ENCODE results near the gene SOX18. TPM values are rescaled to one million over a fixed set of nuclear protein-coding genes. Genes with fewer than 3 reads are reported as not detected.

The SOX18 gene
- total and polyA plus RNA-seq, 2 of the 4 experiments (the other 2 are of a cell fraction): not detected

DNA sequence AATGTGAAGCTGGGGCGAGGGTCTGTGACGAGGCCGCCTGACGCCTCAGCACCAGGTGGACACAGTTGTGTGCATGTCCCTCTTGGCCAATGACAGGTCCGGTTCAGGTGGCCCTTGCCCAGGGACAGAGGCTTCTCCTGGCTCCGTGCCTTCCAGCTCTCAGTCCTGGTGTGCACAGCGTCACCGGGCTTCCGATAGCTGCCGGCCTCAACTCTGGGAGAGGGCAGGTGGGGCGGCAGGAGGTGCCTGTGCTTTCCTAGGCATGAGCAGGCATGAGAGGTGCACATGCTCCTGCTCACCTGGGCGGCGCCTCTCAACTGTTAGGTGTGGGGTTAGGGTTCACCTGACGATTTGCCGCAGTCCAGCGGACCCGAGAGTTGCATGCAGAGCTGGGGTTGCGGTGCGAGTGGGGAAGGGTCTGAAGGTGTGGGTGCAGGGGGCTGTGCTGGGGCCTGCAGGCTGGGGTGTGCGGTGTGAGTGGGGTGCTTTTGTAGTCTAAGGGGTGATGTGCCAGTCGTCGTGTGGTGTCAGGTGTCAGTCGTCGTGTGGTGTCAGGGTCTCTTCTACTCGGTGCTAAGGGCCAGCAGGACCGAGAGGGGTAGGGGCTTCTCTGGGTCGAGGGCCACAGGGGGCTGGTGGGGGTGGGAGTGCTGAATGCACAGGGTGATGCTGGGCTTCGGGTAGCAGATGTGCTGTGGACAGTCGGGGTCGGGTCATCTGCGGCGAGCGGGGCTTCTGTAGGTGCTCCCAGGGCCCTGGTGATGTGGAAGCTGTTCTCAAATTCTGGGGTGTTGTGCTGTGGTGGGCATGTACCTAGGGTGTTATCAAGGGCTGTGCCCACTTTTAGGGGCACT lies 3.8 kb upstream of the SOX18 start:
- H2AK9ac ChIP-seq (replicated peaks; ENCODE audit: low read depth, low read length, poor library complexity): no peak overlapping the region
- H3K79me1 ChIP-seq (ENCODE audit: low read depth in 1 of 2, low read length in 2 of 2): no peaks in the 10 kb centered on the region
- ChIA-PET CTCF (no interaction called here), POLR2A (ENCODE audit: unreplicated experiment) (no interaction called here)
- H4K8ac ChIP-seq (ENCODE audit: low read depth in 2 of 2, low read length in 2 of 2): no peak overlapping the region
- no TSS peak for BruUV-seq (replicated peaks)
- H3K23ac ChIP-seq (ENCODE audit: low read depth, low read length): no peak overlapping the region
- dilution Hi-C loops (cut with HindIII; ENCODE audit: low sequenced_read_pairs, unreplicated experiment) (no loop called here), intact Hi-C loops (cut with micrococcal nuclease) (no loop called here), in situ Hi-C loops (cut with MboI; ENCODE audit: low sequenced_read_pairs) (no loop called here)
- DNase-seq (no peak), ATAC-seq (ENCODE audit: low read depth) (no peak)
- H3K9me1 ChIP-seq (ENCODE audit: insufficient read depth, low read length): no peaks in the 10 kb centered on the region
- no peak overlapping the region for H3K56ac ChIP-seq (ENCODE audit: extremely low read depth, insufficient read depth, low read length)
- H3K9me3 ChIP-seq (ENCODE audit: control insufficient read depth, insufficient read depth, low read length): no peaks in the 10 kb centered on the region
- peak overlapping the region; percentile 11 for H2AFZ ChIP-seq (replicated peaks; ENCODE audit: low read length, poor library complexity)
- H3K27ac ChIP-seq (ENCODE audit: insufficient read depth, low read length): no peak overlapping the region
- no peak overlapping the region for H3K4ac ChIP-seq (ENCODE audit: low read depth, low read length)
- TF ChIP-seq NFE2L2 (IDR thresholded peaks at IDR 0.05; ENCODE audit: low read depth, low read length) (no peak), SMC3 (IDR thresholded peaks at IDR 0.05; ENCODE audit: low read depth, low read length) (no peak), POLR2A (IDR thresholded peaks at IDR 0.05; ENCODE audit: low read depth, low read length) (no peak), RCOR1 (IDR thresholded peaks at IDR 0.05; ENCODE audit: insufficient replicate concordance, low read length) (no peak)
- TF ChIP-seq, protein P1, sequence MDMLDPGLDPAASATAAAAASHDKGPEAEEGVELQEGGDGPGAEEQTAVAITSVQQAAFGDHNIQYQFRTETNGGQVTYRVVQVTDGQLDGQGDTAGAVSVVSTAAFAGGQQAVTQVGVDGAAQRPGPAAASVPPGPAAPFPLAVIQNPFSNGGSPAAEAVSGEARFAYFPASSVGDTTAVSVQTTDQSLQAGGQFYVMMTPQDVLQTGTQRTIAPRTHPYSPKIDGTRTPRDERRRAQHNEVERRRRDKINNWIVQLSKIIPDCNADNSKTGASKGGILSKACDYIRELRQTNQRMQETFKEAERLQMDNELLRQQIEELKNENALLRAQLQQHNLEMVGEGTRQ (IDR thresholded peaks at IDR 0.05; ENCODE audit: low read depth, low read length): no peak
- no peak overlapping the region for H4K5ac ChIP-seq (ENCODE audit: low read depth, low read length)
- H2BK120ac ChIP-seq (ENCODE audit: low read depth, low read length): no peak overlapping the region
- WGBS, 2 experiments (ENCODE audit: extremely low coverage in 2 of 2, insufficient read length in 1 of 2): 91% methylated on average over 12 of the region's 33 CpGs; no CpG with 5 or more reads in 1 of the 2 experiments
- H3K9ac ChIP-seq (ENCODE audit: low read depth, low read length): no peak overlapping the region
- no peak overlapping the region for H3K18ac ChIP-seq (ENCODE audit: low read depth, low read length)
- peaks cover 2% of the 10 kb centered on the region for H3K4me1 ChIP-seq (ENCODE audit: control insufficient read depth, insufficient read depth, low read length)
- H4K91ac ChIP-seq (ENCODE audit: insufficient read depth, low read depth, low read length): no peak overlapping the region
- H3K14ac ChIP-seq (replicated peaks; ENCODE audit: low read depth, low read length): no peak overlapping the region
- peaks cover 37% of the 10 kb centered on the region; the same call in 1 of the 2 replicates for H3K27me3 ChIP-seq (ENCODE audit: control insufficient read depth, insufficient read depth, low read length)
- H3K36me3 ChIP-seq (ENCODE audit: control insufficient read depth, insufficient read depth, low read length): no peaks in the 10 kb centered on the region
- no peaks in the 10 kb centered on the region for H4K20me1 ChIP-seq (ENCODE audit: insufficient read depth, low read length)
- H3K4me2 ChIP-seq (ENCODE audit: low read depth, low read length): no peak overlapping the region
- no peak overlapping the region for H2BK5ac ChIP-seq (ENCODE audit: low read depth, low read length, poor library complexity, severe bottlenecking)
- no peak overlapping the region for H3K4me3 ChIP-seq (ENCODE audit: insufficient read depth, low read depth, low read length)
- no peak overlapping the region for H2BK15ac ChIP-seq (ENCODE audit: low read depth, low read length)
- no peak overlapping the region for H2AK5ac ChIP-seq (ENCODE audit: low read depth, low read length)
- H2BK20ac ChIP-seq (ENCODE audit: low read depth, low read length): no peak overlapping the region
